ENCODE results near the gene SCAANT1. TPM values are rescaled to one million over a fixed set of nuclear protein-coding genes. Genes with fewer than 3 reads are reported as not detected.

Gene SCAANT1
- total RNA-seq, 1 donor from 2014 or later, result not detected

GRCh38 chr3:63940389-63940757 lies 28.2 kb upstream of the SCAANT1 start:
- Histone ChIP-seq H3K27me3 (ENCODE audit: control insufficient read depth, insufficient read depth, low read length) (no peaks in the 10 kb centered on the region), H3K36me3 (ENCODE audit: control insufficient read depth, insufficient read depth, low read length) (peaks cover 3% of the 10 kb centered on the region), H3K4me3 (ENCODE audit: low read depth, low read length) (no peak overlapping the region)
- DNase-seq (ENCODE audit: low read depth) (peak; percentile 95), FAIRE-seq (no peak)
- no peak for TF ChIP-seq CTCF (IDR thresholded peaks at IDR 0.05; ENCODE audit: insufficient read depth, low read length, severe bottlenecking)

- Histone ChIP-seq H3K36me3 (ENCODE audit: control insufficient read depth, insufficient read depth, low read length) (peaks cover 2% of the 10 kb centered on the region), H3K4me3 (ENCODE audit: low read depth, low read length) (no peak overlapping the region), H3K27me3 (ENCODE audit: control insufficient read depth, insufficient read depth, low read length) (no peaks in the 10 kb centered on the region)
- peak; percentile 83 for FAIRE-seq
- no peak for TF ChIP-seq CTCF (IDR thresholded peaks at IDR 0.05; ENCODE audit: insufficient read depth, low read length, severe bottlenecking)
- DNase-seq (ENCODE audit: low read depth), result peak; percentile 87
Measured at GRCh38 chr3:63937661-63938651, 25.8 kb upstream of the SCAANT1 start.

- DNase-seq (ENCODE audit: low read depth), result no peak
- no peaks in the 10 kb centered on the region for H3K27me3 ChIP-seq (ENCODE audit: control insufficient read depth, insufficient read depth, low read length)
- no peak overlapping the region for H3K4me3 ChIP-seq (ENCODE audit: low read depth, low read length)
- no peak for FAIRE-seq
- no peak for TF ChIP-seq CTCF (IDR thresholded peaks at IDR 0.05; ENCODE audit: insufficient read depth, low read length, severe bottlenecking)
- H3K36me3 ChIP-seq (ENCODE audit: control insufficient read depth, insufficient read depth, low read length), result peaks cover under 1% of the 10 kb centered on the region
Measured at GRCh38 chr3:63936925-63937324, 24.7 kb upstream of the SCAANT1 start.

- Histone ChIP-seq H3K36me3 (ENCODE audit: control insufficient read depth, insufficient read depth, low read length) (no peaks in the 10 kb centered on the region), H3K4me3 (ENCODE audit: low read depth, low read length) (no peak overlapping the region), H3K27me3 (ENCODE audit: control insufficient read depth, insufficient read depth, low read length) (no peaks in the 10 kb centered on the region)
- no peak for FAIRE-seq
- TF ChIP-seq CTCF (IDR thresholded peaks at IDR 0.05; ENCODE audit: insufficient read depth, low read length, severe bottlenecking), result no peak
- DNase-seq (ENCODE audit: low read depth), result no peak
Measured at GRCh38 chr3:63934041-63934866, 22.1 kb upstream of the SCAANT1 start.

- DNase-seq (ENCODE audit: low read depth) (no peak), FAIRE-seq (no peak)
- no peak for TF ChIP-seq CTCF (IDR thresholded peaks at IDR 0.05; ENCODE audit: insufficient read depth, low read length, severe bottlenecking)
- no peaks in the 10 kb centered on the region for H3K27me3 ChIP-seq (ENCODE audit: control insufficient read depth, insufficient read depth, low read length)
- H3K4me3 ChIP-seq (ENCODE audit: low read depth, low read length), result no peak overlapping the region
- no peaks in the 10 kb centered on the region for H3K36me3 ChIP-seq (ENCODE audit: control insufficient read depth, insufficient read depth, low read length)
Measured at GRCh38 chr3:63933459-63933858, 21.3 kb upstream of the SCAANT1 start.
